SU-DHL-6 (cell line): ENCODE data around the gene PREX1.

ENCODE experiments used
- H2AFZ ChIP-seq: fragments of 200-600 bp; sonication (generic); 2 replicates; pipeline ENCODE4 v1.6.1; 2014; ENCODE audit warnings: low read depth, mild to moderate bottlenecking, moderate library complexity, mixed read lengths, antibody characterized with exemption, low read length; ENCODE audit not compliant: severe bottlenecking
- H3F3A ChIP-seq: fragments of 200-600 bp; shearing (Covaris generic); 2 replicates; pipeline ENCODE4 v1.6.0; 2016; ENCODE audit warnings: antibody characterized with exemption, mild to moderate bottlenecking; ENCODE audit not compliant: insufficient read depth
- H3K27ac ChIP-seq: fragments of 200-600 bp; sonication (generic); 2 replicates; pipeline ENCODE4 v1.5.1; 2016; ENCODE audit warnings: low read depth, mild to moderate bottlenecking, low read length, moderate library complexity, mixed read lengths
- H3K27me3 ChIP-seq: fragments of 200-600 bp; sonication (generic), shearing (Covaris generic); 2 replicates; pipeline ENCODE4 v1.6.0; 2014; ENCODE audit warnings: mild to moderate bottlenecking, low read length
- H3K36me3 ChIP-seq: fragments of 200-600 bp; sonication (generic); 2 replicates; pipeline ENCODE4 v1.6.1; 2014; ENCODE audit warnings: mild to moderate bottlenecking, low read length, mixed read lengths
- H3K4me2 ChIP-seq: fragments of 300-600, 200-600 bp; shearing (Covaris generic), sonication (generic); 2 replicates; pipeline ENCODE4 v1.6.0; 2014; ENCODE audit warnings: low read length, low read depth, mild to moderate bottlenecking; ENCODE audit not compliant: poor library complexity, severe bottlenecking
- H3K4me3 ChIP-seq: fragments of 200-600 bp; sonication (generic); 2 replicates; pipeline ENCODE4 v1.5.1; 2014; ENCODE audit warnings: antibody characterized with exemption, low read length, mild to moderate bottlenecking, mixed read lengths; ENCODE audit not compliant: insufficient read depth, poor library complexity, severe bottlenecking
- H3K79me2 ChIP-seq: fragments of 200-600 bp; sonication (generic); 2 replicates; pipeline ENCODE4 v1.6.1; 2014; ENCODE audit warnings: mild to moderate bottlenecking, low read length, moderate library complexity; ENCODE audit not compliant: insufficient read depth
- H3K9ac ChIP-seq: fragments of 200-600 bp; sonication (generic); 2 replicates; pipeline ENCODE4 v1.7.0; 2014; ENCODE audit warnings: mild to moderate bottlenecking, low read length
- H3K9me2 ChIP-seq: fragments of 200-600 bp; sonication (generic); replicated peaks from 2 replicates; pipeline ENCODE4 v1.6.1; 2014; ENCODE audit warnings: low read length; ENCODE audit not compliant: insufficient read depth
- H3K9me3 ChIP-seq: fragments of 200-600 bp; sonication (generic); 2 replicates; pipeline ENCODE4 v1.6.1; 2014; ENCODE audit warnings: low read length, mixed read lengths; ENCODE audit not compliant: insufficient read depth
- H4K20me1 ChIP-seq: fragments of 200-600 bp; sonication (generic); 2 replicates; pipeline ENCODE4 v1.6.1; 2014; ENCODE audit warnings: low read depth, mild to moderate bottlenecking, antibody characterized with exemption, low read length, moderate library complexity, mixed read lengths
- CTCF ChIP-seq: fragments of 200-600 bp; sonication (generic); IDR thresholded peaks from one replicate; pipeline ENCODE4 v1.5.1; 2017; ENCODE audit warnings: antibody characterized with exemption, mild to moderate bottlenecking, low read length, moderate library complexity; ENCODE audit not compliant: insufficient read depth, poor library complexity, severe bottlenecking
- EZH2phosphoT487 ChIP-seq: fragments of 200-600 bp; sonication (generic), shearing (Covaris generic); conservative IDR thresholded peaks from 2 replicates; pipeline ENCODE4 v1.6.1; 2018; ENCODE audit warnings: mild to moderate bottlenecking, antibody characterized with exemption, low read length, moderate library complexity, mixed read lengths

Gene PREX1

GRCh38 chr20:48771542-48771941, 56.3 kb downstream of the PREX1 start:
- Histone ChIP-seq H3K79me2 (no peaks in the 10 kb centered on the region), H3K4me2 (no peak overlapping the region), H3K9me2 (no peaks in the 10 kb centered on the region), H3K9me3 (peaks cover 4% of the 10 kb centered on the region; the same call in 1 of the 2 replicates), H4K20me1 (no peaks in the 10 kb centered on the region), H3K27me3 (0 out of 2 replicates have a peak, but pooled peaks cover 2% of the 10 kb centered on the region), H3K36me3 (no peaks in the 10 kb centered on the region), H3K9ac (no peak overlapping the region), H3F3A (no peaks in the 10 kb centered on the region), H2AFZ (no peak overlapping the region), H3K27ac (no peak overlapping the region), H3K4me3 (no peak overlapping the region)
- no peak for TF ChIP-seq EZH2phosphoT487
- TF ChIP-seq CTCF, result no peak

GRCh38 chr20:48770700-48771442, 56.9 kb downstream of the PREX1 start:
- Histone ChIP-seq H3K9me3 (peaks cover 4% of the 10 kb centered on the region; the same call in 1 of the 2 replicates), H3F3A (no peaks in the 10 kb centered on the region), H3K4me3 (no peak overlapping the region), H3K79me2 (no peaks in the 10 kb centered on the region), H2AFZ (no peak overlapping the region), H4K20me1 (no peaks in the 10 kb centered on the region), H3K4me2 (no peak overlapping the region), H3K27me3 (0 out of 2 replicates have a peak, but pooled peaks cover 2% of the 10 kb centered on the region), H3K9ac (no peak overlapping the region), H3K9me2 (no peaks in the 10 kb centered on the region), H3K36me3 (no peaks in the 10 kb centered on the region), H3K27ac (no peak overlapping the region)
- TF ChIP-seq CTCF (no peak), EZH2phosphoT487 (no peak)

- Histone ChIP-seq H3K9me3 (no peaks in the 10 kb centered on the region), H3K27me3 (0 out of 2 replicates have a peak, but pooled peaks cover 2% of the 10 kb centered on the region), H3K4me2 (no peak overlapping the region)
Measured at GRCh38 chr20:48769069-48769983, 58.5 kb downstream of the PREX1 start.

More at GRCh38 chr20:48769069-48769983, 58.5 kb downstream of the PREX1 start:
- Histone ChIP-seq H2AFZ (no peak overlapping the region), H3K79me2 (no peaks in the 10 kb centered on the region), H3K36me3 (no peaks in the 10 kb centered on the region), H3K4me3 (no peak overlapping the region), H3F3A (no peaks in the 10 kb centered on the region), H3K27ac (no peak overlapping the region), H3K9me2 (no peaks in the 10 kb centered on the region), H3K9ac (no peak overlapping the region), H4K20me1 (no peaks in the 10 kb centered on the region)
- TF ChIP-seq EZH2phosphoT487 (no peak), CTCF (no peak)
